ELR (cell line): ENCODE measurements around the gene LHFPL2.
"Not testable (repeated sequence)": the region's sequence is repeated elsewhere in the genome, so short reads cannot be mapped to it uniquely, and the experiment has no call there.

Experiments used
- DNase-seq: peaks from one replicate; pipeline ENCODE4 v3.0.0-alpha.2; 2015; ENCODE audit warnings: low read depth

LHFPL2 gene

GRCh38 chr5:78472469-78473106 is 176.0 kb downstream of the LHFPL2 start:
- DNase-seq = peak; percentile 54

GRCh38 chr5:78471896-78472295 is 176.7 kb downstream of the LHFPL2 start:
- no peak for DNase-seq

DNA sequence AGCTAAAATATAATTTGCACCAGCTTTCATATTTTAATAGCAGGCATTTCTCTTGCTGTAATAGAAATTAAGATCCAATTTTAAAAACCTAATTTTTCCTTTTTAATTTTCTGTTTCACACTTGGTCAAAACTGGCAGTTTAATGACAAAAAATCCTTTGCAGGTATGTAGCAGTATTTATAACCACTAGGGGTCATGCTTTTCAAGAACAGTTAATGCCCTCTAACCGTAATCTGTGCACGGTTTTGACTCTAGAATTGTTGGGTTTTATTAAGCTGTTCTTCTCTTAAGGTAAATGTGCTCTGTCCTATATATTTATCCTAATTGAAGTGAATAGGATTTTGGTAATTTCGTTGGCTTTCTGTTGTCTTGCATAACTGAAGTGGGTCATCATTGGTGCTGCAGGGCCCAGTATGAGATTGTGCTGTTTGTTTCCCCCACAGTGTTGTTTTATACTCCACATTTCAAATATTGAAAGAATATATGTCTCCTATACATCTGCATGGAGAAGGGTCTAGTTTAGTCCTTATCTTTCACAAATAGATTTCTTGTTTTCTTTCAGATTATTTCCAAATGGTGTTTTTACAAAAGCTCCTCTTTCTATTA is 180.7 kb downstream of the LHFPL2 start:
- DNase-seq = peak; percentile 78

DNA sequence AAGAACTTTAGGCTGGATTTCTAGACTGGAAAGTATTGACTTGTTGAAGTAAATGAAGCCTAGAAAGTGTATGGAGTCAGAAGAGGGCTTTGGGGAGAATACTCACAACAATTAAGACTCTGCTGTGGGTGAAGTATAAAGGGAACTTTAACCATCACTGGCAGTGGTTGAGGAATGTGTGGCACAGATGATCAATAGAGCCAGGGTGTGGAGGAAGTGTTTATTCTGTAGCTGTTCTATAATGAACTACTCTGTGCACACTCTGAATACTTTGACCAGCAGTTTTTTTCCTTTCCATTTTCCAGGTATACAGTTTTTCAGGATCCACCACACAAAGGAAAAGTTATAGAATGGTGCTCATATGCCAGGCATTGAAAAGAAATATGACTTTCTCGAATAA is 181.4 kb downstream of the LHFPL2 start:
- DNase-seq = no peak

DNA sequence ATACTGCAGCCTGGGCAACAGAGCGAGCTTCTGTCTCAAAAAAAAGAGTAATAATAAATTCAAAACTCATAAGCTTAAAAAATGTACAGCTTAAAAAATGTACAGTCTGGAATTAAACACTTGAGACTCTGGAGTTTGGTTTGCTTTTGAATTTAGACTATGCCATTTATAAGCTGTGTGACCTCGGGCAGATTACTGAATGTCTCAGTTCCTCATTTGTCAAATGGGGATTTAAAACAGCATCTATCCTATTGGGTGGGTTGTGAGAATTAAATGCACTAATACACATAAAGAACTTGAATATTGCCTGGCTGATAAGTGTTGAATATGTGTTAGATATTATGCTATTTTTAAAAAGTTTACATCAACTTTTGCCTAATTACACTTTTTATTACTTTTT is 189.7 kb downstream of the LHFPL2 start:
- DNase-seq = no peak

DNA sequence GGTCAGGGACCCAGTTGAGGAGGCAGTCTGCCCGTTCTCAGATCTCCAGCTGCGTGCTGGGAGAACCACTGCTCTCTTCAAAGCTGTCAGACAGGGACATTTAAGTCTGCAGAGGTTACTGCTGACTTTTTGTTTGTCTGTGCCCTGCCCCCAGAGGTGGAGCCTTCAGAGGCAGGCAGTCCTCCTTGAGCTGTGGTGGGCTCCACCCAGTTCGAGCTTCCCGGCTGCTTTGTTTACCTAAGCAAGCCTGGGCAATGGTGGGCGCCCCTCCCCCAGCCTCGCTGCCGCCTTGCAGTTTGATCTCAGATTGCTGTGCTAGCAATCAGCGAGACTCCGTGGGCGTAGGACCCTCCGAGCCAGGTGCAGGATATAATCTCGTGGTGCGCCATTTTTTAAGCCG is 191.1 kb downstream of the LHFPL2 start:
- not testable (repeated sequence) for DNase-seq

DNA sequence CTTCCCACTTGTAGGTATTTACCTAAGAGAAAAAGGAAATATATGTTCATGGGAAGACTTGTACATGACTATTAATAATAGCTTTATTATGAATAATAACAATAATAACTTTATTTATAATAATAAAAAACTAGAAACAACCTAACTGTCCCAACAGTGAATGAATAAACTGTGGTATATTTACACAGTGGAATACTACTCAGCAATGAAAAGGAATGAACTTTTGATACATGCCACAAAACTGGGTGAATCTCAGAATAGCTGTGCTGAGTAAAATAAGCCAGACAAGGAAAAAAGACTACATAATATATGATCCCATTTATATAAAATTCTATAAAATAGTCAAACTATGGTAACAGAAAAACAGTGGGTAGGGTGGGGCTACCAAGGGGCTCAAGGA is 199.5 kb downstream of the LHFPL2 start:
- no peak for DNase-seq

DNA sequence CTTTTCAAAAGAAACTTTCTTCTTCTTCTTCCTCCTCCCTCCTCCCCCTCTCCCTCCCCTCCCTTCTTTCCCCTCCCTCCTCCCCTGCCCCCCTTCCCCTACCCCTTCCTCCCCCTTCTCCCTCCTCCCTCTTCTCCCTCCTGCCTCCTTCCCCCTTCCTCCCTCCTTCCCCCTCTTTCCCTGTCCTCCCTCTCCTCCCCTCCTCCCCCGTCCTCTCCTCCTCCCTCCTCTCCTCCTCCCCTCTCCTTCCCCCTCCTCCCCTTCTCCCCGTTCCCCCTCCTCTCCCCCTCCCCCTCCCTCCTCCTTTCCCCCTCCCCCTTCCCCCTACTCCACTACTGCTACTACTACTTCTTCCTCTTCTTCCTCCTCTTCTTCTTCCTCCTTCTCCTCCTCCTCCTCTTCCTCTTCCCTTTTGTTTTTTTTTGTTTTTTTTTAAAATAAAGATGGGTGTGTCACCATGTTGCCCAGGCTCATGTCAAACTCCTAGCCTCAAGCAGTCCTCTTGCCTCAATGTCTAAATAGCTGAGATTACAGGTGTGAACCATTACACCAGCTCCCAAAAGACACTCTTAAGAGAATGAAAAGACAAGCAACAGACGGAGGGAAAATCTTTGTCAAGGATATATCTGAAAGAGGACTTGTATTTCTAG is 200.7 kb downstream of the LHFPL2 start:
- DNase-seq = no peak
